Stimulated activated CD4-positive, alpha-beta T cell treated with anti-CD3 and anti-CD28 coated beads, Interleukin-12 subunit alpha, Interleukin-12 subunit beta, amount 100 ng/mL, for 4 hours (primary cell): ENCODE measurements around the gene ZNF415.
"Not testable (repeated sequence)": the region's sequence is repeated elsewhere in the genome, so short reads cannot be mapped to it uniquely, and the experiment has no call there.

Source experiments
- DNase-seq: peaks from one replicate; pipeline ENCODE4 v3.0.0-alpha.2; 2020

The ZNF415 gene

GRCh38 chr19:53102206-53102755, 30.4 kb downstream of the ZNF415 start:
- no peak for DNase-seq

GRCh38 chr19:53101518-53101917, 31.2 kb downstream of the ZNF415 start:
- DNase-seq = no peak

GRCh38 chr19:53098570-53098969, 34.1 kb downstream of the ZNF415 start:
- not testable (repeated sequence) for DNase-seq

GRCh38 chr19:53096982-53097690, 35.6 kb downstream of the ZNF415 start:
- DNase-seq = not testable (repeated sequence)

GRCh38 chr19:53096579-53096978, 36.1 kb downstream of the ZNF415 start:
- DNase-seq = not testable (repeated sequence)

GRCh38 chr19:53094754-53095575, 37.7 kb downstream of the ZNF415 start:
- no peak for DNase-seq

- DNase-seq = no peak
These were observed 40.0 kb downstream of the ZNF415 start for GRCh38 chr19:53092723-53093122.

- no peak for DNase-seq
These were observed 41.1 kb downstream of the ZNF415 start for GRCh38 chr19:53091413-53092254.

GRCh38 chr19:53088091-53088490, 44.6 kb downstream of the ZNF415 start:
- no peak for DNase-seq

GRCh38 chr19:53086949-53087348, 45.8 kb downstream of the ZNF415 start:
- DNase-seq = no peak

- no peak for DNase-seq
These were observed 47.2 kb downstream of the ZNF415 start for GRCh38 chr19:53085496-53085895.

- no peak for DNase-seq
These were observed 49.8 kb downstream of the ZNF415 start for GRCh38 chr19:53082929-53083328.

GRCh38 chr19:53079313-53079924, 53.3 kb downstream of the ZNF415 start:
- no peak for DNase-seq

GRCh38 chr19:53078668-53079067, 54.0 kb downstream of the ZNF415 start:
- DNase-seq = no peak

- no peak for DNase-seq
These were observed 55.7 kb downstream of the ZNF415 start for GRCh38 chr19:53076984-53077383.

- no peak for DNase-seq
These were observed 63.9 kb downstream of the ZNF415 start for GRCh38 chr19:53068834-53069233.

GRCh38 chr19:53068199-53068598, 64.5 kb downstream of the ZNF415 start:
- no peak for DNase-seq

GRCh38 chr19:53057904-53058580, 74.7 kb downstream of the ZNF415 start:
- DNase-seq = no peak
